OCI-LY1 (cell line): ENCODE measurements around the gene HORMAD2.

Source experiments
- H2AFZ ChIP-seq: fragments of 200-600 bp; sonication (generic), shearing (Covaris generic); 2 replicates; pipeline ENCODE4 v1.6.0; 2014; ENCODE audit warnings: antibody characterized with exemption, mild to moderate bottlenecking, low read length
- H3F3A ChIP-seq: fragments of 200-600 bp; sonication (generic), shearing (Covaris generic); 2 replicates; pipeline ENCODE4 v1.6.0; 2014; ENCODE audit warnings: mild to moderate bottlenecking, antibody characterized with exemption, low read length, moderate library complexity; ENCODE audit not compliant: insufficient read depth
- H3K27ac ChIP-seq: fragments of 200-600 bp; sonication (generic); 2 replicates; pipeline ENCODE4 v1.5.1; 2014; ENCODE audit warnings: low read length, mixed run types, mild to moderate bottlenecking, low read depth; ENCODE audit not compliant: poor library complexity, severe bottlenecking
- H3K27me3 ChIP-seq: fragments of 200-600 bp; sonication (generic); 2 replicates; pipeline ENCODE4 v1.6.0; 2014; ENCODE audit warnings: antibody characterized with exemption, mild to moderate bottlenecking, low read length, moderate library complexity; ENCODE audit not compliant: insufficient read depth
- H3K36me3 ChIP-seq: fragments of 200-600 bp; sonication (generic); 2 replicates; pipeline ENCODE4 v1.6.1; 2014; ENCODE audit warnings: mild to moderate bottlenecking, antibody characterized with exemption, low read length, moderate library complexity, mixed read lengths; ENCODE audit not compliant: insufficient read depth
- H3K4me1 ChIP-seq: fragments of 200-600 bp; sonication (generic); 2 replicates; pipeline ENCODE4 v1.5.1; 2014; ENCODE audit warnings: mild to moderate bottlenecking, low read length, moderate library complexity; ENCODE audit not compliant: insufficient read depth, severe bottlenecking
- H3K4me2 ChIP-seq: fragments of 200-600 bp; sonication (generic), shearing (Covaris generic); 2 replicates; pipeline ENCODE4 v1.6.1; 2014; ENCODE audit warnings: low read length
- H3K4me3 ChIP-seq: fragments of 200-600 bp; sonication (generic); 2 replicates; pipeline ENCODE4 v1.5.1; 2014; ENCODE audit warnings: low read length, low read depth, mild to moderate bottlenecking, mixed read lengths; ENCODE audit not compliant: poor library complexity, severe bottlenecking
- H3K79me2 ChIP-seq: fragments of 200-600 bp; shearing (Covaris generic); 2 replicates; pipeline ENCODE4 v1.6.1; 2016; ENCODE audit warnings: mixed run types, low read length, mixed read lengths; ENCODE audit not compliant: insufficient read depth
- H3K9ac ChIP-seq: fragments of 200-600 bp; sonication (generic), shearing (Covaris generic); 2 replicates; pipeline ENCODE4 v1.6.1; 2014; ENCODE audit warnings: mild to moderate bottlenecking, low read length, mixed read lengths
- H3K9me2 ChIP-seq: fragments of 200-600 bp; sonication (generic), shearing (Covaris generic); 2 replicates; pipeline ENCODE4 v1.6.1; 2014; ENCODE audit warnings: low read depth, mild to moderate bottlenecking, low read length, mixed read lengths
- H3K9me3 ChIP-seq: fragments of 200-600 bp; shearing (Covaris generic); 2 replicates; pipeline ENCODE4 v1.6.1; 2014; ENCODE audit warnings: low read length, mixed read lengths
- H4K20me1 ChIP-seq: fragments of 200-600 bp; sonication (generic), shearing (Covaris generic); 2 replicates; pipeline ENCODE4 v1.6.0; 2016; ENCODE audit warnings: mild to moderate bottlenecking, low read length; ENCODE audit not compliant: insufficient read depth
- CTCF ChIP-seq: fragments of 200-600 bp; sonication (generic), shearing (Covaris generic); IDR thresholded peaks from 2 replicates; pipeline ENCODE4 v1.5.1; 2017; ENCODE audit warnings: mild to moderate bottlenecking, antibody characterized with exemption, low read length, moderate library complexity, mixed read lengths
- EZH2 ChIP-seq: fragments of 200-600 bp; sonication (generic), shearing (Covaris generic); IDR thresholded peaks from 2 replicates; pipeline ENCODE4 v1.8.0; 2017; ENCODE audit warnings: borderline replicate concordance, mixed run types, mild to moderate bottlenecking, antibody characterized with exemption, low read length, moderate library complexity, mixed read lengths

The HORMAD2 gene

DNA sequence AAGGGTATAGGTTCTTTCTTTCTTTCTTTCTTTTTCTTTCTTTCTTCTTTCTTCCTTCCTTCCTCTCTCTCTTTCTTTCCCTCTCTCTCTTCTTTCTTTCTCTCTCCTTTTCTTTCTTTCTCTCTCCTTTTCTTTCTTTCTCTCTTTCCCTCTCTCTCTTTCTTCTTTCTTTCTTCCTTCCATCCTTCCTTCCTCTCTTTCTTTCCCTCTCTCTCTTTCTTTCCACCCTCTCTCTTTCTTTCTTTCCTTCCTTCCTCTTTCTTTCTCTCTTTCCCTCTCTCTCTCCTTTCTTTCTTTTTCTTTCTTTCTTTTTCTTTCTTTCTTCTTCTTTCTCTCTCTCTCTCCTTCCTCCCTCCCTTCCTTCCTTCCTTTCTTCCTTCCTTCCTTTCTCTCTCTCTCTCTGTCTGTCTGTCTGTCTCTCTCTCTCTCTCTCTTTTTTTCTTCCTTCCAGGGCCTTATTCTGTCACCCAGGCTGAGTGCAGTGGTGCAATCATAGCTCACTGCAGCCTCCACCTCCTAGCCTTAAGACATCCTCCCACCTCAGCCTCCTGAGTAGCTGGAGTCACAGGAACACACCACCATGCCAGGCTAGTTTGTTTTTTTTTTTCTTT, 139.5 kb downstream of the HORMAD2 start:
- Histone ChIP-seq H4K20me1 (no peaks in the 10 kb centered on the region), H3K27me3 (no peaks in the 10 kb centered on the region; the same call in 1 of the 2 replicates), H3K9me3 (no peaks in the 10 kb centered on the region), H3F3A (no peaks in the 10 kb centered on the region), H3K4me3 (no peak overlapping the region), H3K9me2 (no peaks in the 10 kb centered on the region), H3K4me2 (no peak overlapping the region), H3K27ac (no peak overlapping the region), H3K9ac (no peak overlapping the region), H2AFZ (no peak overlapping the region), H3K4me1 (no peaks in the 10 kb centered on the region), H3K36me3 (no peaks in the 10 kb centered on the region), H3K79me2 (no peaks in the 10 kb centered on the region)
- TF ChIP-seq EZH2 (no peak), CTCF (no peak)

- Histone ChIP-seq H3K9me2 (no peaks in the 10 kb centered on the region), H3K27me3 (peaks cover 3% of the 10 kb centered on the region; the same call in 1 of the 2 replicates), H3K9me3 (no peaks in the 10 kb centered on the region), H3F3A (no peaks in the 10 kb centered on the region), H3K9ac (no peak overlapping the region), H3K4me2 (no peak overlapping the region), H3K36me3 (no peaks in the 10 kb centered on the region), H2AFZ (no peak overlapping the region), H3K4me1 (no peaks in the 10 kb centered on the region), H3K79me2 (no peaks in the 10 kb centered on the region), H3K4me3 (no peak overlapping the region), H3K27ac (no peak overlapping the region), H4K20me1 (no peaks in the 10 kb centered on the region)
- no peak for TF ChIP-seq CTCF
- TF ChIP-seq EZH2 = no peak
Measured at GRCh38 chr22:30220338-30221012, 140.2 kb downstream of the HORMAD2 start.

DNA sequence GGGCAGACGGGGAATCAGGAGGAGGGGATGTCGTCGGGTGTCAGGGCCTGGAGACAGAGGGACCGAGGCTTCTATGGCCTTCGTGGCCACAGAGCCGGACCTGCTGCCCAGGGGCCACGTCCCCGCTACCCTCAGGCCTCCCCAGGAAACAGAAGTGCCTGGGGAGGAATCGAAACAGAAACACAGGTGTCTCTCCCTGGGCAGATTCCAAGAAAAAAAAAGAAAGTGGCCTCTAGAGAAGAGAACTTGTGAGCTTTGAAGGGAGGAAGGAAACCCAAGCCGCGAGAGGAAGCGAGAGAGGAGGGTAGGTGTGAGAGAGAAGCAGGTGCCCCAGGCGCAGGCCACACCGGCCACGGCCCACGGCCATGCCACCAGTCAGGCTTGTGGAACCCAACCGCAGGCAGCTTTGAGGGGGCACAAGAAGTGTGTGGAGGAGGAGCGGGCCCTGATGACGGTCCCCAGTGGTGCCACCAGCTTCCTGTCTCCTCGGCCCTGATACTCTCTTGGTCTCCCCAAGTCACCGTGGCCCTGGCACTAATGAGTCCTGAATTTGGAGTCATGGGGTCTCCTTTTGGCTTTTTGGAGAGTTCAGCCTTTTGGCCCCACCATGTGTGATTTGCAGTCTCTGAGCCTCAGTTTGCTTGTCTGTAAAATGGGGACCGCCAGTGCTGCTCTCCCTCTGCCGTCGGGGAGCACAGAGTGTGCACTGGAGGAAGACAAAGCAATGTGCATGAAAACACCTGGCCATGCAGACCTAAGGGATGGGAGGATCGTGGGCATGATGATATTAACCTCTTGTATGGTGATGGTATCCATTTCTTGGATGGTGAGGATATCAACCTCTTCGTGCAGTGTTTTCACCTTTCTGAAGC, 141.1 kb downstream of the HORMAD2 start:
- Histone ChIP-seq H3K9ac (no peak overlapping the region), H4K20me1 (no peaks in the 10 kb centered on the region), H3K9me2 (no peaks in the 10 kb centered on the region), H2AFZ (no peak overlapping the region), H3K36me3 (no peaks in the 10 kb centered on the region), H3K4me1 (no peaks in the 10 kb centered on the region), H3K4me3 (no peak overlapping the region), H3K27ac (no peak overlapping the region), H3K4me2 (no peak overlapping the region), H3K9me3 (no peaks in the 10 kb centered on the region), H3F3A (no peaks in the 10 kb centered on the region), H3K79me2 (no peaks in the 10 kb centered on the region), H3K27me3 (peaks cover 8% of the 10 kb centered on the region)
- TF ChIP-seq EZH2 = no peak
- no peak for TF ChIP-seq CTCF
